AG10803 (cell line): ENCODE data around the gene ALOX12B.

ENCODE experiments used
- DNase-seq: peaks from one replicate; pipeline ENCODE4 v3.0.0; 2010; ENCODE audit warnings: low read depth
- H3K4me3 ChIP-seq: 2 replicates; pipeline ENCODE4 v1.5.1; 2011; ENCODE audit warnings: mild to moderate bottlenecking, low read length, control low read depth
- TF ChIP-seq, protein P1 (sequence below): conservative IDR thresholded peaks from 2 replicates; pipeline ENCODE4 v1.5.1; 2011; ENCODE audit warnings: mild to moderate bottlenecking, low read length, control low read depth, inconsistent platforms

ALOX12B gene

DNA sequence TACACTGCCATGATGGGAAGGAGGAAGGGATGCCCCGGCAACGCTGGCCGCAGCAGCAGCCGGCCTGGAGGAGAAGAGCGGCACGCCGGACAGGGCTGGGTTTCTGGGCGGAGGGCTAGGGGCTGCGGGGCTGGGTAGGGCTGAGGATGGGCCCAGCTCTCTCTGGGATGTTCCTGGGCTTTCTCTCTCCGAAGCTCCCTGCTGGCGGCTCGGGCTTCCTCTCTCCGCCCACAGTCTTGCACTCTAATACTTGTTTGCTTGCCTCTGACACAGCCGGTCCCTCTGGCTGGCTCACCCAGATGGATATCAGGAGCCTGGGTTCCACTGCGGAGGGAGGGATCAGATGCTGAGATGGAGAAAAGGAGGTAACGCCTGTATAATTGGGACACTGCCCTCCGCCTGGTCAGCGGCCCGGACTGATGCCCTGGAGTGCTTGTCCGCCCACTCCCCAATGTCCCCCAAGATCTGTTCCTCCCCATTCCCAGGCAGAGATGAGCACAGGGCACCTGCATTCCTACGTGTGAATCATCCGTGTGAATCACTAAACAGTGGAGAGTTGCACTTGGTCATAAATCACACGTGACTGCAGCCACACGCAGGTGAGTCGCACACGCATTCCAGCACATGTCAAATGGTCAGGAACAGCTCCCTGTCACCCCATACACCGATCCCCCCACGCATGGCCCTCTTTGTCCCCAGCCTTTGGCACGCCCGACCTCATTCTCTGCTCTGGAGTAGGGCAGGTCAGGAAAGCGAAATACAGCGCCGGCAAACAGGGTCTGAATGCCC is 30.7 kb upstream of the ALOX12B start, which contains the start of gene ALOXE3:
ALOXE3 (minus strand) TSS at position 535 of the 789 bp plus-strand sequence; CDS start at position 11, 524 bp downstream.
- peak within 1 kb of the TSS; percentile 68 for H3K4me3 ChIP-seq
- peak; percentile 52 for DNase-seq
- TF ChIP-seq, protein P1, sequence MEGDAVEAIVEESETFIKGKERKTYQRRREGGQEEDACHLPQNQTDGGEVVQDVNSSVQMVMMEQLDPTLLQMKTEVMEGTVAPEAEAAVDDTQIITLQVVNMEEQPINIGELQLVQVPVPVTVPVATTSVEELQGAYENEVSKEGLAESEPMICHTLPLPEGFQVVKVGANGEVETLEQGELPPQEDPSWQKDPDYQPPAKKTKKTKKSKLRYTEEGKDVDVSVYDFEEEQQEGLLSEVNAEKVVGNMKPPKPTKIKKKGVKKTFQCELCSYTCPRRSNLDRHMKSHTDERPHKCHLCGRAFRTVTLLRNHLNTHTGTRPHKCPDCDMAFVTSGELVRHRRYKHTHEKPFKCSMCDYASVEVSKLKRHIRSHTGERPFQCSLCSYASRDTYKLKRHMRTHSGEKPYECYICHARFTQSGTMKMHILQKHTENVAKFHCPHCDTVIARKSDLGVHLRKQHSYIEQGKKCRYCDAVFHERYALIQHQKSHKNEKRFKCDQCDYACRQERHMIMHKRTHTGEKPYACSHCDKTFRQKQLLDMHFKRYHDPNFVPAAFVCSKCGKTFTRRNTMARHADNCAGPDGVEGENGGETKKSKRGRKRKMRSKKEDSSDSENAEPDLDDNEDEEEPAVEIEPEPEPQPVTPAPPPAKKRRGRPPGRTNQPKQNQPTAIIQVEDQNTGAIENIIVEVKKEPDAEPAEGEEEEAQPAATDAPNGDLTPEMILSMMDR = 0 out of 2 replicates have a peak, but pooled peaks have one; percentile 2

DNA sequence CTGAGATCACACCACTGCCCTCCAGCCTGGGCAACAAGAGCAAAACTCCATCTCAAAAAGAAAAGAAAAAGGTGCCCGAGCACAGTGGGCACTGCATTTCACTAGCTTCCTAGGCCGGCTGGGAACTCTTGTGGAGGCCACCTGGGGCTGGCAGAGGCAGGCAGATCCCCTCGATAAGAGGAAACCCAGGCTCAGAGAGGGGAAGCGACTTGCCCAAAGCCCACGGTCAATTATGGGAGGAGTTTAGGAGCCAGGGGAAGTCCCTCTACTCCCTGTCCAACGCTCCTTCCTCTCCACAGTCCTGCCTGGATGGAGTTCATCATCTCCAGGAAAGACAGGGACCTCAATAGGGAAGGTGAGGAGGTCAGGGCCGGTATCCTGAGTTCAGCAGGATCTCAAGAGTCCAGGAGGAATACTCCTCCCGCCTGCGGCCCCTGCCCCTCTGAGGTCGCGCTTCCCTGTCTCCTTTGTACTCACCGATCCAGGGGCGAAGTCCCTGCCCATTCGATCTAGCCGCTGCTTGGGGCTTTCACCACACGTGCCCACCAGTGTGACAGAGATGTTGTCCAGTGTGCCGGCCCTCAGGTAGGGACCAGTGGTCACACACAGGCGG is 30.0 kb upstream of the ALOX12B start:
- no peak for DNase-seq
- TF ChIP-seq, protein P1 = no peak
- peak overlapping the region; percentile 68 for H3K4me3 ChIP-seq

DNA sequence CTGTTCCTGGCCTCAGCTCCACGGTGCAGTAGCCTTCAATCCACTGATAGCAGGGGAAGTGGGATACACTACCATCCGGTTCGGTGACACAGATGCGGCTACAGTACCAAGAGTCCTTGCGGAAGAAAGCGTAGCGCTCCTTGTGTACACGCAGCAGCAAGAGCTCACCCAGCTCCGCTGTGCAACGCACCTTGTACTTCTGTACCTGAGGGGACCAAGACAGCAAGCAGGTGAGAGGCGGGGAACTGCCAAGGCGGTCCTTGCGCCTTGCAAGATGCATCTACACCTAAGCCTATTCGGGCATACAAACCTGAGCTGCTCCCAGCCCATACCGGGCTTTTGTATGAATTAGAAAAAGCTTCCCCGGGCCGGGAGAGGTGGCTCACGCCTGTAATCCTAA is 29.3 kb upstream of the ALOX12B start:
- H3K4me3 ChIP-seq = no peak overlapping the region
- TF ChIP-seq, protein P1 = no peak
- no peak for DNase-seq

- no peak for DNase-seq
- no peak overlapping the region for H3K4me3 ChIP-seq
- TF ChIP-seq, protein P1 = no peak
These were observed 23.4 kb upstream of the ALOX12B start for GRCh38 chr17:8110907-8111306.

GRCh38 chr17:8110456-8110804 is 22.9 kb upstream of the ALOX12B start:
- TF ChIP-seq, protein P1 = no peak
- H3K4me3 ChIP-seq = no peak overlapping the region
- DNase-seq = no peak

DNA sequence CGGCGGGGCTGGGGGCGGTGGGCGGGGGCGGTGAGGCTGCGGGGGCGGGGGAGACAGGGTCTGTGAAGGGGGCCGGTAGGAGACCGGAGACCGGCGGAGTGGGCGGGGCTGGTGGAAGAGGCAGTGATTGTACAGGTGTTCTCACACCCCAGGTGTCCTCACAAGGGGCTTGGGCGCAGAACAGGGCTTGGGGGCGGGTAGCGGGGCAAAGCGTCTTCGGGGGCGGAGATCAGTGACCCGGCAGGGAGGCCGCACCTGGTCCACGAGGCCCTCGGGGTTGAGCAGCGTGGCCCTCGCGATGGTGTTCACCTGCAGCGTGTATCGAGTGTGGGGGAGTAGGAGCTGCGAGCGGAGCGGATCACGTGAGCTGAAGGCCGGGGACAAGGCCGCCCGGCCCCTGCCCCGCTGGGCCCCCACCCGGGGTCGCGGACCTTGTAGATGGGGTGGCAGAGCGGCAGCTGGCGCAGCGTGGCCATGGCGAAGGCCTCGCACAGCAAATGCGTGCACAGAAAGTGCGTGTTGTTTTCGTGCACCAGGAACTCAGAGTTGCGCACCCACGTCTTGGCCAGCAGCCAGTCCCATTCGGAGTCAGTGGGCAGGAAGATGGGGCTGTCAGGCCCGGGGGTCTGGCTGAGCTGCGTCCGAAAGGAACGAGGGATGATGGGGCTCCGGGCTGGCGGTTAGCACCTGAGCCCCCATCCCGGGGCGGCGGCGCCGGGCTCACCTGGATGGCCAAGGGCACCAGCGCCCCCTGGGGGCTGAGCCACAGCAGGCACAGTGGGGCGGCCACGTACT is 22.3 kb upstream of the ALOX12B start:
- no peak overlapping the region for H3K4me3 ChIP-seq
- DNase-seq = no peak
- TF ChIP-seq, protein P1 = peak; percentile 56
